Measurements from ENCODE around the gene ERCC6L.

- no peak for TF ChIP-seq RAD21 (IDR thresholded peaks at IDR 0.05; ENCODE audit: insufficient read depth, low read depth, low read length)
- no peak for TF ChIP-seq RCOR1 (conservative IDR thresholded peaks at IDR 0.05; ENCODE audit: low read depth, low read length)
- TF ChIP-seq CTCF (IDR thresholded peaks at IDR 0.05 in 2 of 3, conservative IDR thresholded peaks at IDR 0.05 in 1 of 3; ENCODE audit: control insufficient read depth in 2 of 3, extremely low read depth in 1 of 3, insufficient read depth in 1 of 3, low read depth in 3 of 3, low read length in 3 of 3), result no peak
- no peak for TF ChIP-seq EZH2 (IDR thresholded peaks at IDR 0.05; ENCODE audit: borderline replicate concordance, control insufficient read depth, low read depth, low read length)
- no peak for TF ChIP-seq ATF3 (IDR thresholded peaks at IDR 0.05; ENCODE audit: borderline replicate concordance, extremely low read depth, low read depth, low read length)
- no peak for TF ChIP-seq POLR2A (IDR thresholded peaks at IDR 0.05; ENCODE audit: low read depth, low read length)
- no peak for TF ChIP-seq HCFC1 (IDR thresholded peaks at IDR 0.05; ENCODE audit: low read length)
- TF ChIP-seq MEF2A (IDR thresholded peaks at IDR 0.05; ENCODE audit: insufficient read depth, low read depth, low read length), result no peak
- no peak for TF ChIP-seq EP300 (IDR thresholded peaks at IDR 0.05; ENCODE audit: borderline replicate concordance in 1 of 2, control insufficient read depth in 1 of 2, low read depth in 2 of 2, low read length in 2 of 2)
- no peak for TF ChIP-seq RFX5 (IDR thresholded peaks at IDR 0.05; ENCODE audit: low read depth, low read length)
- TF ChIP-seq SRF (IDR thresholded peaks at IDR 0.05; ENCODE audit: low read depth in 2 of 2, low read length in 2 of 2), result no peak
- no peak for TF ChIP-seq NFYB (IDR thresholded peaks at IDR 0.05; ENCODE audit: insufficient read depth, low read depth, low read length)
Observed at GRCh38 chrX:72201836-72202536, 36.8 kb downstream of the ERCC6L start.
